ENCODE measurements around the gene FAM131C.

FAM131C gene

DNA sequence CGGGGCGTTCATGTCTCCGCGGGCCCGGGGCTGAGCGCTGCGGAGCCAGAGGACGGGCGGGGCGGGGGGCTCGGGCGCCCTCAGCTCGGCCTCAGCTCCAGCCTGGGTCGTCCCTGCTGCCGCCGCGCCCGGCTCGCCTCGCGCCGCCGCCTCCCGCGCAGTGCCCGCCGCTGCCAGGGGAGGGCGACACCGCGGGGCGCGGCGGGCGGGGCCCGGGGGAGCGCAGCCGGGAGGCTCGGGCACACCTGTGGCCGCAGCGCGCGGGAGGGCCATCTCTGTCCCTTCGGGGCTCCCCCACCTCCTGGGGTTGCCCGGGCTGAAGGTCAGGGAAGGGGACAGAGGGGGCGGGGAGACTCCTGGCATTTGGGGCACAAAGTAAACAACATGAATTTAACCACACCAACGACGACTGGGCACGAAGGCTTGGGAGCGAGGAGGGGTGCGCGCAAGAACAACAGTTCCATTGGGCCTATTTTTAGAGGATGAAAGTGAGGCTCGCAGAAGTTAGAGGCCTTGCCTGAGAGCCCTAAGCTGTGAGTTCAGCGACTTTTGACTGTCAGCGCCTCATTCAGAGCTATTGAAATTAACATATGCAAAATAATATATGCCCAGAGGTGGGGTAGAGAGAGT lies at the start of gene FAM131C:
TSS of gene FAM131C (minus strand) at position 162 of the 630 bp plus-strand sequence. CDS start 209 bp downstream, outside the sequence.
- H3K4me1 Mint-ChIP-seq = peaks cover 28% of the 10 kb centered on the region
- H3K27me3 Mint-ChIP-seq = no peaks in the 10 kb centered on the region
- H3K4me3 Mint-ChIP-seq = peak within 1 kb of the TSS; percentile 29
- H3K9me3 Mint-ChIP-seq = no peaks in the 10 kb centered on the region
- ATAC-seq (replicated peaks; ENCODE audit: extremely low read depth, poor library complexity, severe bottlenecking) = peak; percentile 68
- peak in 1 of 2 donors; percentile 25 for DNase-seq (ENCODE audit: low spot score in 2 of 2)
- no peak within 1 kb of the TSS for H3K27ac Mint-ChIP-seq (ENCODE audit: low read depth)
- peaks cover 3% of the 10 kb centered on the region for H3K36me3 Mint-ChIP-seq (ENCODE audit: insufficient read depth)

DNA sequence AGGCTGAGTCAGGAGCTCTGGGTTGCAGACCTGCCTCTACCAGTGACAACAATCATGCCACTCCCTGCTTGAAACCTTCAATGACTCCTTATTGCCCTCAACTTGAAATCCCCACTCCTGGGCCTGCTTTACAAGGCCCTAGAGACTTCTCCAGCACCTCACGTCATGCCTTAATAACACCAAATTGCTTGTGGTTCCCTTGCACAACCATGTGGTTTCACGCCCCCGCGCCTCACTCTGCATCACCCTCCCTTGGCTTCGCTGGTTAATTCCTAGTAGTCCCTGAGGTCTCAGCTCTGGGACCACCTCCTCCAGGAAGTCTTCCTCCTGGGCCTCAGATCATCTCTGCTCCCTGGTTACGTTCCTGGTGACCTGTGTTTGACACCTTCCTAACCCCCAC lies 49.5 kb upstream of the FAM131C start:
- ATAC-seq (replicated peaks; ENCODE audit: extremely low read depth, poor library complexity, severe bottlenecking) = peak; percentile 94
- H3K9me3 Mint-ChIP-seq = no peaks in the 10 kb centered on the region
- peak overlapping the region; percentile 74 for H3K4me3 Mint-ChIP-seq
- peaks cover 30% of the 10 kb centered on the region for H3K4me1 Mint-ChIP-seq
- H3K36me3 Mint-ChIP-seq (ENCODE audit: insufficient read depth) = peaks cover 3% of the 10 kb centered on the region
- H3K27me3 Mint-ChIP-seq = no peaks in the 10 kb centered on the region
- peak; percentile 28 to 58 for DNase-seq (ENCODE audit: low spot score in 2 of 2)
- H3K27ac Mint-ChIP-seq (ENCODE audit: low read depth) = peak overlapping the region; percentile 86

DNA sequence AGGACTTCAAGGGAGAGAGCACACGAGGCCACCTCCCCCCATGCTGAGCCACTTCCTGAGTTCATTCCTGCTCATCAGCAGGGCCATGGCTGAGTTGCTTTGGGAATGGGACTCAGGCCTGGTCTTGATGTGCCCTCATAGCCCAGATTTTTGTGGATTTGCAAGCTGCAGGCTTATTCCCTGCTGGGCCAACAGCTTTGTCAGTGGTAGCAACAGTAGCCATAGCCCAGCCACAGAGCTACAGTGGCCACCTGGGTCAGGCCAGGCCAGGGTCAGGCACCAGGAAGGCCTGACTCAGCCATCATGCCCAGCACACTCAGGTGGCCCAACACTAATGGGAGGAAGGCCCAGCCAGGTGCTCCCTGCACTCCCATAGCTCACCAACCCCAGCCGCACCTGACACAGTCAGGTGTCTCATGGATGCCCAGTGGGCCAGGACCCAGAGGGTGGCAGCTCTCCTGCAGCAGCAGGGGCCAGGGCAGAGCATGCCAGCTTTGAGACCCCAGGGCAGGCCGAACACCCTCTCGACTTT lies 49.0 kb upstream of the FAM131C start:
- DNase-seq (ENCODE audit: low spot score in 2 of 2) = no peak
- peak overlapping the region; percentile 74 for H3K4me3 Mint-ChIP-seq
- peaks cover 30% of the 10 kb centered on the region for H3K4me1 Mint-ChIP-seq
- H3K9me3 Mint-ChIP-seq = no peaks in the 10 kb centered on the region
- no peak for ATAC-seq (replicated peaks; ENCODE audit: extremely low read depth, poor library complexity, severe bottlenecking)
- no peaks in the 10 kb centered on the region for H3K27me3 Mint-ChIP-seq
- H3K27ac Mint-ChIP-seq (ENCODE audit: low read depth) = peak overlapping the region; percentile 86
- peaks cover 3% of the 10 kb centered on the region for H3K36me3 Mint-ChIP-seq (ENCODE audit: insufficient read depth)

DNA sequence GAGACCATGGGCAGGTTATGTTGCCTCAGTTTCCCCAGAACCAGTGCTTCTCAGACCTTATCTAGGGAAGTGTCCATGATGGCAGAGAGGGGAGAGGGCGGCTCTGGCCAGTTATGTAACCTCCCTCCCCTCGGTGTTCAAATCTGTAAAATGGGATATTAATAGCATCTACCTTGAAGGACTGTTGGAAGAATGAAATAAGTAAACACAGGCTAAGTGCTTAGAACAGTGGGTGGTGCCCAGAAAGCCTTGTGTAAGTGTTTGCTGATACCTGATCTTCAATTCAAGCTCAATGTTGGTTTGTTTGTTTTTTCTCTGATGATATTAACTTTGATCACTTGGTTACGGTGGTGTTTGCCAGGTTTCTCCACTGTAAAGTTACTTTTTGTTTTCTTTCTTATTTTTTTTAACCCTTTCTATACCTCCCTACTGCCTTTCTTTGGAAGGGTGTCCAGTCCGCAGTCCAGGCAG lies 47.5 kb upstream of the FAM131C start:
- no peak for ATAC-seq (replicated peaks; ENCODE audit: extremely low read depth, poor library complexity, severe bottlenecking)
- H3K4me3 Mint-ChIP-seq = no peak overlapping the region
- peaks cover 40% of the 10 kb centered on the region for H3K4me1 Mint-ChIP-seq
- H3K9me3 Mint-ChIP-seq = no peaks in the 10 kb centered on the region
- H3K36me3 Mint-ChIP-seq (ENCODE audit: insufficient read depth) = peaks cover 5% of the 10 kb centered on the region
- no peaks in the 10 kb centered on the region for H3K27me3 Mint-ChIP-seq
- no peak for DNase-seq (ENCODE audit: low spot score in 2 of 2)
- no peak overlapping the region for H3K27ac Mint-ChIP-seq (ENCODE audit: low read depth)

DNA sequence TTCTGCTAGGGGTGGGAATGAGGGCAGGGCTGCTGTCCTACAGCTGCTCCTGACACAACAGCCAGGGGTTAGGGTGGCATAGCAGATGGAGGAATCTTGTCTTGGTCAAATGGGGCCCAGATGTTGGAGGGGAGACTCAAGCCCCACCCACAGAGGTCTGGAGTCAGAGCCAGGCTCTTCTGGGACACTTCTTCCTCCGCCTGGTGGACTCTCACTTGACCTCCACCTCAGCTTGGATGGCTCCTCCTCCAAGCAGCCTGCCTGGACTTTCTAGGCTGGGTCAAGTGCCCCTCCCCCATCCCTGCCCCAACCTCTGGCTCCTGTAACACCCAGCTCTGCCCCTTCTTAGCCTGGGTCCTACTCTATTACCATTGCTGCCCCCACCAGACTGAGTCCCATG lies 47.0 kb upstream of the FAM131C start:
- no peaks in the 10 kb centered on the region for H3K9me3 Mint-ChIP-seq
- no peak overlapping the region for H3K4me3 Mint-ChIP-seq
- no peak overlapping the region for H3K27ac Mint-ChIP-seq (ENCODE audit: low read depth)

DNA sequence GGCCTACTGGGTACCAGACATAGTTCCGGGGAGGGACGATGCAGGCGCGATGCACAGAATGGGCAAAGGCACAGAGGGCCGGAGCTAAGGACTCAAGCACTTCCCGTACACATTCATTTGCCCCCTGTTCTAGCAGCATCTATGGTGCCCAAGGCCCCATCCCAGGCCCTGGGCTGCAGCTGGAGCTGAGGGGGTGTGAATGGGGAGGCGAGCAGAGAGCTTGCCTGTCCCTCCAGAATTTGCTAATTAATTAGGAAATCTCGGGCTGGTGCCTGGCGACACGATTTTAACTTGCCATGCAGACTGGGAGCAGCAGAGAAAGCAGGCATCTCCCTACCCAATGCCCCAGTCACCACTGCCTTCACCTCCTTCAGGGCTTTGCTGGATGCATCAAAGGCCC lies 46.5 kb upstream of the FAM131C start:
- Mint-ChIP-seq H3K4me3 (no peak overlapping the region), H3K27ac (ENCODE audit: low read depth) (no peak overlapping the region), H3K4me1 (peaks cover 40% of the 10 kb centered on the region), H3K27me3 (no peaks in the 10 kb centered on the region), H3K36me3 (ENCODE audit: insufficient read depth) (peaks cover 5% of the 10 kb centered on the region), H3K9me3 (no peaks in the 10 kb centered on the region)
- DNase-seq (ENCODE audit: low spot score in 2 of 2) (no peak), ATAC-seq (replicated peaks; ENCODE audit: extremely low read depth, poor library complexity, severe bottlenecking) (no peak)

More for the DNA sequence above, 47.0 kb upstream of the FAM131C start:
- peaks cover 40% of the 10 kb centered on the region for H3K4me1 Mint-ChIP-seq
- peaks cover 5% of the 10 kb centered on the region for H3K36me3 Mint-ChIP-seq (ENCODE audit: insufficient read depth)
- ATAC-seq (replicated peaks; ENCODE audit: extremely low read depth, poor library complexity, severe bottlenecking) = no peak
- DNase-seq (ENCODE audit: low spot score in 2 of 2) = no peak
- no peaks in the 10 kb centered on the region for H3K27me3 Mint-ChIP-seq

DNA sequence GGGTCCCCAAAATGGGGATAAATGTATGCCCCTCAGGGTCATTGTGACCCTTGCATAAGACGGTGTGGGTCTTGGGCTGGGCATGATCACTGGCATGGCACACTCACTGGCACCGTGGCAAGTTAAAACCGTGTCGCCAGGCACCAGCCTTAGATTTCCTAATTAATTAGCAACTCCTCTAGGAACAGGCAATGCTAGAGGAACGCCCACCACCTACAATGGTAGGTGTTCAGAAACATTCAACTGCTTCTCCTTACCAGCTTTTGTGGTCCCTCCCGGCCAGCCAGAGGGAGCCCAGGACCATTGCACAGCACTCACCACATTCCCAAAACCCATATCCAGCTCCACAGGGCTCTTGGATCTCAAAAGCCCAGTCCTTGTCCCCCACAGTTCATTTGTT lies 46.1 kb upstream of the FAM131C start:
- H3K9me3 Mint-ChIP-seq = no peaks in the 10 kb centered on the region
- ATAC-seq (replicated peaks; ENCODE audit: extremely low read depth, poor library complexity, severe bottlenecking) = no peak

GRCh38 chr1:16118706-16119105 lies 45.3 kb upstream of the FAM131C start:
- DNase-seq (ENCODE audit: low spot score in 2 of 2) = no peak
- Mint-ChIP-seq H3K27me3 (no peaks in the 10 kb centered on the region), H3K4me1 (peaks cover 29% of the 10 kb centered on the region), H3K9me3 (no peaks in the 10 kb centered on the region), H3K27ac (ENCODE audit: low read depth) (no peak overlapping the region), H3K4me3 (no peak overlapping the region), H3K36me3 (ENCODE audit: insufficient read depth) (peaks cover 5% of the 10 kb centered on the region)
- ATAC-seq (replicated peaks; ENCODE audit: extremely low read depth, poor library complexity, severe bottlenecking) = no peak

More for the DNA sequence above, 46.1 kb upstream of the FAM131C start:
- Mint-ChIP-seq H3K4me3 (no peak overlapping the region), H3K27me3 (no peaks in the 10 kb centered on the region), H3K27ac (ENCODE audit: low read depth) (no peak overlapping the region), H3K36me3 (ENCODE audit: insufficient read depth) (peaks cover 5% of the 10 kb centered on the region), H3K4me1 (peaks cover 37% of the 10 kb centered on the region)
- DNase-seq (ENCODE audit: low spot score in 2 of 2) = no peak

GRCh38 chr1:16117936-16118335 lies 44.5 kb upstream of the FAM131C start:
- Mint-ChIP-seq H3K4me1 (peaks cover 22% of the 10 kb centered on the region), H3K27ac (ENCODE audit: low read depth) (no peak overlapping the region), H3K27me3 (peaks cover 8% of the 10 kb centered on the region), H3K36me3 (ENCODE audit: insufficient read depth) (peaks cover 5% of the 10 kb centered on the region), H3K9me3 (no peaks in the 10 kb centered on the region), H3K4me3 (no peak overlapping the region)
- DNase-seq (ENCODE audit: low spot score in 2 of 2) (no peak), ATAC-seq (replicated peaks; ENCODE audit: extremely low read depth, poor library complexity, severe bottlenecking) (no peak)

GRCh38 chr1:16117369-16117768 lies 43.9 kb upstream of the FAM131C start:
- Mint-ChIP-seq H3K4me1 (peaks cover 17% of the 10 kb centered on the region), H3K27ac (ENCODE audit: low read depth) (peak overlapping the region; percentile 39)
- no peak for ATAC-seq (replicated peaks; ENCODE audit: extremely low read depth, poor library complexity, severe bottlenecking)

GRCh38 chr1:16116625-16117024 lies 43.2 kb upstream of the FAM131C start:
- peak overlapping the region; percentile 39 for H3K27ac Mint-ChIP-seq (ENCODE audit: low read depth)
- ATAC-seq (replicated peaks; ENCODE audit: extremely low read depth, poor library complexity, severe bottlenecking) (no peak), DNase-seq (ENCODE audit: low spot score in 2 of 2) (no peak)
- H3K36me3 Mint-ChIP-seq (ENCODE audit: insufficient read depth) = peaks cover 5% of the 10 kb centered on the region
- no peak overlapping the region for H3K4me3 Mint-ChIP-seq
- peaks cover 13% of the 10 kb centered on the region for H3K4me1 Mint-ChIP-seq
- H3K27me3 Mint-ChIP-seq = peaks cover 13% of the 10 kb centered on the region
- H3K9me3 Mint-ChIP-seq = no peaks in the 10 kb centered on the region

More at GRCh38 chr1:16117369-16117768, 43.9 kb upstream of the FAM131C start:
- peaks cover 5% of the 10 kb centered on the region for H3K36me3 Mint-ChIP-seq (ENCODE audit: insufficient read depth)
- H3K27me3 Mint-ChIP-seq = peaks cover 13% of the 10 kb centered on the region
- H3K9me3 Mint-ChIP-seq = no peaks in the 10 kb centered on the region
- no peak for DNase-seq (ENCODE audit: low spot score in 2 of 2)
- no peak overlapping the region for H3K4me3 Mint-ChIP-seq

DNA sequence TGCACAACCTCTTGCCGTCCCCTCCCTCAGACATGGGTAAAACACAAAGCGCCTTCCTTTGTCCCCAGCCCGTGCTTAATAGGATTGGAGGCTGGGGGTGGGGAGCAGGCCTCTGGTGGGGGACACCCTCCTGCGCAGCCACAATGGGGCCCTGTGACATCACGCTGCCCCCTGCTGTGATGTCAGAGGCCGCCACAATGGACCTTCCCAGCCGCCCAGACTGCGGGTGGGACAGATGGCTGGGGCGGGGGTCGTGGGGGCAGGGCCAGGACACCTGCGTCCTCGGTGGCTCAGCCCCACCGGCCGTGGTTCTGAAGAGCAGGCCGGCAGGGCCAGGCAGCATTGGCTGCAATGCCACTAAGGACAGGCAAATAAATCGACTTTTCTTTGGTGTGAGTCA lies 42.6 kb upstream of the FAM131C start:
- no peak for ATAC-seq (replicated peaks; ENCODE audit: extremely low read depth, poor library complexity, severe bottlenecking)
- peaks cover 13% of the 10 kb centered on the region for H3K27me3 Mint-ChIP-seq
- no peak overlapping the region for H3K4me3 Mint-ChIP-seq
- no peak overlapping the region for H3K27ac Mint-ChIP-seq (ENCODE audit: low read depth)
- H3K9me3 Mint-ChIP-seq = no peaks in the 10 kb centered on the region
- peaks cover 3% of the 10 kb centered on the region for H3K36me3 Mint-ChIP-seq (ENCODE audit: insufficient read depth)
- DNase-seq (ENCODE audit: low spot score in 2 of 2) = no peak
- peaks cover 11% of the 10 kb centered on the region for H3K4me1 Mint-ChIP-seq

GRCh38 chr1:16115468-16115983 lies 42.1 kb upstream of the FAM131C start:
- peaks cover 11% of the 10 kb centered on the region for H3K4me1 Mint-ChIP-seq
- ATAC-seq (replicated peaks; ENCODE audit: extremely low read depth, poor library complexity, severe bottlenecking) (no peak), DNase-seq (ENCODE audit: low spot score in 2 of 2) (no peak)
- H3K36me3 Mint-ChIP-seq (ENCODE audit: insufficient read depth) = peaks cover 2% of the 10 kb centered on the region
- no peak overlapping the region for H3K27ac Mint-ChIP-seq (ENCODE audit: low read depth)
- peaks cover 13% of the 10 kb centered on the region for H3K27me3 Mint-ChIP-seq
- no peak overlapping the region for H3K4me3 Mint-ChIP-seq
- H3K9me3 Mint-ChIP-seq = no peaks in the 10 kb centered on the region
